ENCODE results near the gene ANG. TPM values are rescaled to one million over a fixed set of nuclear protein-coding genes. Genes with fewer than 3 reads are reported as not detected.

The ANG gene
- total RNA-seq, 1 experiment from 2014 or later, result 1.7 TPM

- Mint-ChIP-seq H3K4me1 (ENCODE audit: insufficient read depth, unreplicated experiment) (peaks cover 27% of the 10 kb centered on the region), H3K36me3 (ENCODE audit: insufficient read depth, unreplicated experiment) (peaks cover 11% of the 10 kb centered on the region), H3K27me3 (ENCODE audit: insufficient read depth, unreplicated experiment) (no peaks in the 10 kb centered on the region), H3K27ac (ENCODE audit: low read depth, unreplicated experiment) (no peak overlapping the region), H3K9me3 (ENCODE audit: unreplicated experiment) (no peaks in the 10 kb centered on the region), H3K4me3 (ENCODE audit: unreplicated experiment) (no peak overlapping the region)
- ChIA-PET CTCF (interaction anchor here (0.7 to 10.2 kb wide), 20 partner anchors 8 to 735 kb away, joined by 3 to 89 read pairs (median 4); partner anchors contain the start of genes PARP2 and PIP4P1), POLR2A (interaction anchor here (0.6 to 7.3 kb wide), 39 partner anchors 8 to 585 kb away, joined by 3 to 182 read pairs (median 4); partner anchors contain the start of genes APEX1, OSGEP, PARP2 and PIP4P1)
- intact Hi-C loops (cut with micrococcal nuclease), result loop anchor here (1.0 to 5.0 kb wide), 5 partner anchors 69 to 420 kb away; partner anchors contain the start of genes APEX1, OSGEP, PARP2 and TMEM253
- peak; percentile 92 for DNase-seq (ENCODE audit: unreplicated experiment)
- BruUV-seq (replicated peaks), result no TSS peak
- TF ChIP-seq, protein P1, sequence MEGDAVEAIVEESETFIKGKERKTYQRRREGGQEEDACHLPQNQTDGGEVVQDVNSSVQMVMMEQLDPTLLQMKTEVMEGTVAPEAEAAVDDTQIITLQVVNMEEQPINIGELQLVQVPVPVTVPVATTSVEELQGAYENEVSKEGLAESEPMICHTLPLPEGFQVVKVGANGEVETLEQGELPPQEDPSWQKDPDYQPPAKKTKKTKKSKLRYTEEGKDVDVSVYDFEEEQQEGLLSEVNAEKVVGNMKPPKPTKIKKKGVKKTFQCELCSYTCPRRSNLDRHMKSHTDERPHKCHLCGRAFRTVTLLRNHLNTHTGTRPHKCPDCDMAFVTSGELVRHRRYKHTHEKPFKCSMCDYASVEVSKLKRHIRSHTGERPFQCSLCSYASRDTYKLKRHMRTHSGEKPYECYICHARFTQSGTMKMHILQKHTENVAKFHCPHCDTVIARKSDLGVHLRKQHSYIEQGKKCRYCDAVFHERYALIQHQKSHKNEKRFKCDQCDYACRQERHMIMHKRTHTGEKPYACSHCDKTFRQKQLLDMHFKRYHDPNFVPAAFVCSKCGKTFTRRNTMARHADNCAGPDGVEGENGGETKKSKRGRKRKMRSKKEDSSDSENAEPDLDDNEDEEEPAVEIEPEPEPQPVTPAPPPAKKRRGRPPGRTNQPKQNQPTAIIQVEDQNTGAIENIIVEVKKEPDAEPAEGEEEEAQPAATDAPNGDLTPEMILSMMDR (IDR thresholded peaks at IDR 0.05; ENCODE audit: unreplicated experiment), result no peak
Observed at GRCh38 chr14:20682435-20683124, 6.0 kb upstream of the ANG start.

DNA sequence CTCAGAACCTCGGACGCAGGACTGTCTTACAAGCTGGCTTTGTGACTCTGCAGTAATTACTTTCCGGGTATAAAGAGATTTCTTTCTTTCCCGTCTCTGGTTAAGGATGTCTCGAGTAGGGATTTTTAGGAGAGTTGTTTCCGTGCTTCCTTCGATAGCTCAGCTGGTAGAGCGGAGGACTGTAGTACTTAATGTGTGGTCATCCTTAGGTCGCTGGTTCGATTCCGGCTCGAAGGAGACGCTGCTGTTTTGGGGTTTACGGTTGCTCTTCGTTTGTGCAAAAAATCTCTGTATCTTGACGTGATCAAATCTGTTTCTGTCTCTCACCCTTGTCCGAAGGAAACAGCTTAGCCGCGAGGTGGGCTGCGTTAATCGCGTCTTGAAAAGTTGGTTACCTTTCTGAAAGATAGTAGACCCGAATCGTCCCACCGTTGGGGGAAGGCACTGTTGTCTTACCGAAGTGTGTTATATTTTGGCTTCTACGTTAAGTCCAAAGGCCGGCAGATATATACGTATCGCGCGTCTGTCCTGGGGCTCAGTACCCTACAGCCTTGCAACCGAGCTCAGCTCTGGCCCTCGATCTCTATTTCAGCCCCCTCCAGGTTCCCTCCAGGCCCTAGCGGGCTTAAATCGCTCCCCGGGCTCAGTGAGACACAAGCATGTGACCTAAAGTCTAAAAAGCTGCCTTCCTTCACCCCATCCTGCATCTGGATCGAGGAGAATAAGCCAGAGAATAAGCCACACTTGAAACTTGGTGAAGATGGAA is 5.3 kb upstream of the ANG start:
- CTCF ChIA-PET, result interaction anchor here (0.6 to 10.2 kb wide), 11 partner anchors 10 to 420 kb away, joined by 3 to 89 read pairs (median 4); partner anchors contain the start of gene PIP4P1
- intact Hi-C loops (cut with micrococcal nuclease), result loop anchor here (1.0 to 5.0 kb wide), 5 partner anchors 70 to 419 kb away; partner anchors contain the start of genes APEX1, OSGEP, PARP2 and TMEM253
- POLR2A ChIA-PET, result interaction anchor here (0.7 to 7.3 kb wide), 21 partner anchors 9 to 377 kb away, joined by 3 to 182 read pairs (median 13); partner anchors contain the start of genes APEX1, OSGEP, PARP2 and PIP4P1
- Mint-ChIP-seq H3K4me1 (ENCODE audit: insufficient read depth, unreplicated experiment) (peaks cover 27% of the 10 kb centered on the region), H3K4me3 (ENCODE audit: unreplicated experiment) (no peak overlapping the region), H3K27ac (ENCODE audit: low read depth, unreplicated experiment) (no peak overlapping the region), H3K27me3 (ENCODE audit: insufficient read depth, unreplicated experiment) (no peaks in the 10 kb centered on the region), H3K36me3 (ENCODE audit: insufficient read depth, unreplicated experiment) (peaks cover 11% of the 10 kb centered on the region), H3K9me3 (ENCODE audit: unreplicated experiment) (no peaks in the 10 kb centered on the region)
- no TSS peak for BruUV-seq (replicated peaks)
- TF ChIP-seq, protein P1 (IDR thresholded peaks at IDR 0.05; ENCODE audit: unreplicated experiment), result no peak
- peak; percentile 85 for DNase-seq (ENCODE audit: unreplicated experiment)

DNA sequence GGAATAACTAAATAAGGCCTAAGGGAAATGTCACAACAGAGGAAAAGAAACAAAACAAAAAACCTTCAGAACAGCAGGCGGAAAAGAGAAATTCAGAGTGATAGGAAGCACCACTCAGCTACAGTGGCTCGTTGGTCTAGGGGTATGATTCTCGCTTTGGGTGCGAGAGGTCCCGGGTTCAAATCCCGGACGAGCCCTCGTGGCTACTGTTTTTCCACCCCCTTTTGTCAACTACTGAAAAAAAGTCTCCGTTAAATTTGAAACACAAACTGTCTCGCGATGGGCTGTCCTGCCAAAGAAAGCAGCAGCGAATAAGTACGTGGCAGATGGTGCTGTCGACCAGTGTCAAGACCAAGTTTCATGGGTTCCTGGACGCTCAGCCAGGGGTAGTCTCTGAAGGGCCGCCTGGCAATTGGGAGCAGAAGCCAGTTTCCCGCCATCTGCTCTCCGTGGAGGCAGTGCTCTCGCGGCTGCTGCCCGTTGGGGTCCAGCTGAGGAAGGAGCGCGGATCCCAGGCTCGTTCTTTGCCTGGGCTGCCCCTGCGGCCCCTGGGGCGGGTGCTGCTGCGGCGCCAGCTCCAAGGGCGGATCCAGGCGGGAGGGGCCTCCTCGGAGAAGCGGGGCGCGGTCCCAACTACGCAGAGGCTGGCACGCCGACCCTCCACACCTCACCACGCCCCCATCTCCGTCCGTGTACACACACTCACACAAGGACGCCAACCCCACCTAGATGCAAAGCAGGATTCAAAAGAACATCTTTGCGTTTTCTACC is 4.5 kb upstream of the ANG start, which contains the start of gene RNASE4:
Gene RNASE4, plus strand, starts transcription at position 670 of the 771 bp plus-strand sequence. CDS start 14,812 bp downstream, outside the sequence.
- ChIA-PET POLR2A (interaction anchor here (0.6 to 7.3 kb wide), 23 partner anchors 20 to 420 kb away, joined by 3 to 182 read pairs (median 8); partner anchors contain the start of genes APEX1, OSGEP, PARP2 and PIP4P1), CTCF (interaction anchor here (0.6 to 10.2 kb wide), 18 partner anchors 9 to 420 kb away, joined by 3 to 89 read pairs (median 4); partner anchors contain the start of gene PIP4P1)
- intact Hi-C loops (cut with micrococcal nuclease), result loop anchor here (1.0 to 5.0 kb wide), 5 partner anchors 71 to 418 kb away; partner anchors contain the start of genes APEX1, OSGEP, PARP2 and TMEM253
- H3K27me3 Mint-ChIP-seq (ENCODE audit: insufficient read depth, unreplicated experiment), result no peaks in the 10 kb centered on the region
- H3K4me3 Mint-ChIP-seq (ENCODE audit: unreplicated experiment), result no peak within 1 kb of the TSS
- no peak within 1 kb of the TSS for H3K27ac Mint-ChIP-seq (ENCODE audit: low read depth, unreplicated experiment)
- BruUV-seq (replicated peaks), result no TSS peak
- no peaks in the 10 kb centered on the region for H3K9me3 Mint-ChIP-seq (ENCODE audit: unreplicated experiment)
- TF ChIP-seq, protein P1 (IDR thresholded peaks at IDR 0.05; ENCODE audit: unreplicated experiment), result no peak
- peak; percentile 82 for DNase-seq (ENCODE audit: unreplicated experiment)
- H3K4me1 Mint-ChIP-seq (ENCODE audit: insufficient read depth, unreplicated experiment), result peaks cover 27% of the 10 kb centered on the region
- H3K36me3 Mint-ChIP-seq (ENCODE audit: insufficient read depth, unreplicated experiment), result peaks cover 11% of the 10 kb centered on the region
